ENCODE measurements around the gene HSF2.
"Not testable (repeated sequence)": the region's sequence is repeated elsewhere in the genome, so short reads cannot be mapped to it uniquely, and the experiment has no call there.

HSF2 gene

GRCh38 chr6:122452509-122452908 is 53.1 kb downstream of the HSF2 start:
- DNase-seq (ENCODE audit: low read depth in 2 of 3, low spot score in 1 of 3) = no peak

- no peak for DNase-seq (ENCODE audit: low read depth in 2 of 3, low spot score in 1 of 3)
These were observed 55.2 kb downstream of the HSF2 start for GRCh38 chr6:122454673-122455072.

- not testable (repeated sequence) for DNase-seq (ENCODE audit: low read depth in 2 of 3, low spot score in 1 of 3)
These were observed 55.7 kb downstream of the HSF2 start for GRCh38 chr6:122455116-122455515.

DNA sequence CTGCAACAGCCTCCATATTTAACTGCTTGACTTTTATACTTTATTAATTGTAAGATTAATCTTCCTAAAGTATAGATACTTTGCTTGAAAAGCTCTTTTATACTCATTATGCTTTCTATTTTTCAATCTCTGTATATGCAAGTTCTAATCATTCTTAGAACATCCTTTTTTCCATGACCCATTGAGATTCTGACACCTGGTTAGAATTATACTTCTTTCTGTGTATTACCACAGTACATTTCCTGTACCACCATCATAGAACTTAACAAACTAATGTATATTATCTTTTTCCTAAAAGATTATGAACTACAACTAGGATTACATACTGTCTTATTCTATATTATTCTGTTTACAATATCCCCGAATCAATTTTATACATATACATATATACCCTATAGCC is 58.6 kb downstream of the HSF2 start:
- no peak for DNase-seq (ENCODE audit: low read depth in 2 of 3, low spot score in 1 of 3)

DNA sequence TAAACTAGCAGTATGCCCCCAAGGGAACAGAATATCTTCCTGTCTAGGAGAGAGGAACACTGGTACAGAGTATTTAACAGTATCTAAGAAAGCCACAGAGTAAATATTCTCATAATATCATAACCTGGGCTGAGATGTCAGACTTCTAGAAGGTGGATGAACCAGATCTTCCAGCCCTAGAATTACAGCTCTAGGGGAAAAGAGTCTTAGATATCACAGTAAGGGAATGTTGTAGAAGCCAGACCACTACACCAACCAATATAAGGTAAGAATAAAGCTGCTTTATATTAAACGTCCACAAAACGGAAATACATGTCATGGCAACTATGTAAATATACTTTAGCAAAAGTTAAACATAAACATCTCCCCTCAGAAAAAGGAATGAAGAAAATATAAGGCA is 59.8 kb downstream of the HSF2 start:
- no peak for DNase-seq (ENCODE audit: low read depth in 2 of 3, low spot score in 1 of 3)

DNA sequence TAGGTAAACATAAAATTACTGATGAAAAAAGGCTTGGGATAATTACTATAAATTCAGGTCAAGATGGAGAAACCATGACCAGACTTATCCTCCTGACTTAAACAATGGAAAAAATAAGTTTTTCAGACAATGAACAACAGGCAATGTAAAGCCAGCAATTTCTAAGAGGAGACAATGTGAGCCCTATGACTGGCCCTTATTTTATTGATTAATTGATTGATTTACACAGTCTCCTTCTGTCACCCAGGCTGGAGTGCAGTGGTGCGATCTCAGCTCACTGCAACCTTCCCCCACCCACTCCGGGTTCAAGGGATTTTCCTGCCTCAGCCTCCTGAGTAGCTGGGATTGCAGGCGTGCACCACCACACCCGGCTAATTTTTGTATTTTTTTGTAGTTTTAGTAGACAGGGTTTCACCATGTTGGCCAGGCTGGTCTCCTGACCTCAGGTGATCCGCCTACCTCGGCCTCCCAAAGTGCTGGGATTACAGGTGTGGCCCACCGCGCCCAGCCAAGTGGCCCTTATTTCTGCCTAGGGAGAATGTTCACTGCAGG is 60.5 kb downstream of the HSF2 start:
- DNase-seq (ENCODE audit: low read depth in 2 of 3, low spot score in 1 of 3) = not testable (repeated sequence)

DNA sequence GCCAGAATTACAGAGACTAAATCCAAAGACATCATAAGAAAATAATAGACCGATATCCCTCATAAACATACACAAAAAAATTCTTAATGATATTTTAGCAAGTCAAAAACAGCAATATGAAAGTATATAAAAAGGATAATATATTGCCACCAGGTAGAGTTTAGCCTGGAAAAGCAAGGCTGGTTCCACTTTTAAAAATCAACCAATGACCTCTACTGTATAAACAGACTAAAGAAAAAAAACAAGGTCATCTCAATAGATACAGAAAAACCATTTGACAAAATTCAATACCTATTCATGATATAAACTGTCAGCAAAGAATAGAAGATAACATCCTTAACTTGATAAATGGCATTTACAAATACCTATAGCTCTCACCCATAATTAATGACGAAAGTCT is 62.4 kb downstream of the HSF2 start:
- no peak for DNase-seq (ENCODE audit: low read depth in 2 of 3, low spot score in 1 of 3)

DNA sequence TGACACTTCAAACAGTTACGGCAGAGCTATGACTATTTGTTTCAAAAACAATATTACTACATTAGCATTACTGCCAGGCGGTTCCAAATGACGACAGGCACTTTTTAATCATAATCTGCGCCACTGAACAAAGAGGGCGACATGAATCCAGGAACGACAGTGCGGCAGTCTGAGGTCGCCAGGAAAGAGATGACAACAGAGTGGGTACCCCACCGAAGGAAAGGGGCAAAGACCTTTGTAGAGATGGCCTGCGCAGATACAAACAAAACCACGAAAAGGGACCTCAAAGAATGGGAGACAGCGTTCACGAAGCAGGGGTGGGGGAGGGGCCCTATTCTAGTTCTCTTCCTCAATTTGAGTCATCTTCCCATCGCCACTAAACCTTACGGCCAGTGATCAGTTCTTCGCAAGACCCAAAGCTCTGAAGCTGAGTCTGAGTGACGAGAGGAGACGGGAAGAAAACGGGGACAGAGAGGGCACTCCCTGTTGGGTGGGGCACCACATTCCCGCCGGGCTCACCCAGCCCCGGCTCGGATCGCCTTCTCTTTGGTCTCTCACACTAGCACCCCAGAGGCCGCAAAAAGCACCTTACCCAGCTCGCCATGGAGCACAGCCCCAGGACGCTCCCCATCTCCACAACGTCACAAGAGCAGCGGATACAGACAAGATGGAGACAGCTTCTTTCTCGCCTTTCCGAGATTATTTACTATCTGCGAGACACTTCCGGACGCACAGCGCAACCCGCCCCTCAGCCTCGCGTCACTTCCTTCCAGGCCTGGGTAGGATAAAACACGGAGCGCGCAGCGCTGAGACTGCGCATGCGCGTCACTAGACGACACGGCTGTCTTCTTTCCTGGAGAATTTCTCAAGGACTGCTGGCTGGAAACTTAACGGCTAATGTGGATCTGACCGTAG is 71.9 kb downstream of the HSF2 start, which contains the start of gene SERINC1:
Gene SERINC1, minus strand, starts transcription at position 701 of the 915 bp plus-strand sequence. Its CDS starts 70 bp downstream, at position 631.
- peak; percentile 83 to 85 (median 84) for DNase-seq (ENCODE audit: low read depth in 2 of 3, low spot score in 1 of 3)

GRCh38 chr6:122472022-122472340 is 72.5 kb downstream of the HSF2 start:
- DNase-seq (ENCODE audit: low read depth in 2 of 3, low spot score in 1 of 3) = no peak

DNA sequence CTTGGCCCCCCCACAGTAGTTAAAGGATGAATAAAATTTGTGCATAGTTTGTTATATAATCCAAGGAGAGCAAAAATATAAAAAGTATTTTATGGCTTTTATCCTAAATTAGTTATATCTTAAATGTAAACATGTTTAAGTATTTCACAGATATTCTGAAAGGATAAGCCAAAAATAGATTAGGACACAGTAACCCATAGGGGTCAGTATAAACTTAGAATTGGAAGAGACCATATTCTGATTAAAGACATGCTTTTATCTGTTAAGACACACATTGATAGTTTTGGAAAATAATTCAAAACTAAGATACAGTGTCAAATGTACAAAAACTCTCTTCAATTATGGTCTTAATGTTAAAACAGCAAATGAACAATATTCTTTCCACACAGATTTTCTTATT is 76.7 kb downstream of the HSF2 start:
- no peak for DNase-seq (ENCODE audit: low read depth in 2 of 3, low spot score in 1 of 3)

DNA sequence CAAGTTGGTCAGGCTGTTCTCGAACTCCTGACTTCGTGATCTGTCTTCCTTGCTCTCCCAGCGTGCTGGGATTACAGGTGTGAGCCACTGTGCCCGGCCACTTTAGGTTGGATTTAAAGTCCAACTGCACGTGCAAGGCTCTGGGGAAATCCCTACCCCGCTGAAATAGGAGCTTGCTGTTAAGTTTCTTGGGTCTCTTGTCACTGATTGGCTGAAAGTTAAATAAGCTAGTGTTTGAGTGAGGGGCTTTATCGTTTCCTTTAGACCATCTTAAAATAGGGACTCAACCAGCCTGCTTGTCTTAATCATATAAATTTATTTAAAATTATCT is 83.3 kb downstream of the HSF2 start:
- DNase-seq (ENCODE audit: low read depth in 2 of 3, low spot score in 1 of 3) = no peak
